ENCODE data around the gene TMEM253.

DNA sequence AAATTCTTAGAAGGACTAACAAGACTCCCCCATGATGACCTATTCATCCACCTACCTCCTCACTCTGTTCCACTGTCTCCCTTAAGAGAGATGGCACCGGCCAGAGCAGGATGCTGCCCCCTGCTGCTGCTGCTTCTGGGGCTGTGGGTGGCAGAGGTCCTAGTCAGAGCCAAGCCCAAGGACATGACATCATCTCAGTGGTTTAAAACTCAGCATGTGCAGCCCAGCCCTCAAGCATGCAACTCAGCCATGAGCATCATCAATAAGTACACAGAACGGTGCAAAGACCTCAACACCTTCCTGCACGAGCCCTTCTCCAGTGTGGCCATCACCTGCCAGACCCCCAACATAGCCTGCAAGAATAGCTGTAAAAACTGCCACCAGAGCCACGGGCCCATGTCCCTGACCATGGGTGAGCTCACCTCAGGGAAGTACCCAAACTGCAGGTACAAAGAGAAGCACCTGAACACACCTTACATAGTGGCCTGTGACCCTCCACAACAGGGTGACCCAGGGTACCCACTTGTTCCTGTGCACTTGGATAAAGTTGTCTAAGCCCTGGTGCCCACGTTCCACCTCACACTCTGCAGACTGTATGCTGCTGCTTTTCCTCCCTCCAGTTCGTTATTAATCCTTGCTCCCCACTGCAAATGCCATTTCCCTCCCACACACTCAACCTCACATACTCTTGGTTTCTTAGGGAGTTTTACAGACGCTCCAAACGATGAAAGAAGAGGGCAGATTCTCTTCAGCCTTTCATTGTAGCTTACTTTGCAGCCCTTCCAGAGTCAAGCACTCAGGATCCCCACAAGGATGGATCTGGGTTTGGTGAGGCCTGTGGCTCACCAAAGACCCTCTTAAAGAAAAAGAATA is 42.8 kb upstream of the TMEM253 start, which contains the start of gene RNASE8:
- TF ChIP-seq, protein P1, sequence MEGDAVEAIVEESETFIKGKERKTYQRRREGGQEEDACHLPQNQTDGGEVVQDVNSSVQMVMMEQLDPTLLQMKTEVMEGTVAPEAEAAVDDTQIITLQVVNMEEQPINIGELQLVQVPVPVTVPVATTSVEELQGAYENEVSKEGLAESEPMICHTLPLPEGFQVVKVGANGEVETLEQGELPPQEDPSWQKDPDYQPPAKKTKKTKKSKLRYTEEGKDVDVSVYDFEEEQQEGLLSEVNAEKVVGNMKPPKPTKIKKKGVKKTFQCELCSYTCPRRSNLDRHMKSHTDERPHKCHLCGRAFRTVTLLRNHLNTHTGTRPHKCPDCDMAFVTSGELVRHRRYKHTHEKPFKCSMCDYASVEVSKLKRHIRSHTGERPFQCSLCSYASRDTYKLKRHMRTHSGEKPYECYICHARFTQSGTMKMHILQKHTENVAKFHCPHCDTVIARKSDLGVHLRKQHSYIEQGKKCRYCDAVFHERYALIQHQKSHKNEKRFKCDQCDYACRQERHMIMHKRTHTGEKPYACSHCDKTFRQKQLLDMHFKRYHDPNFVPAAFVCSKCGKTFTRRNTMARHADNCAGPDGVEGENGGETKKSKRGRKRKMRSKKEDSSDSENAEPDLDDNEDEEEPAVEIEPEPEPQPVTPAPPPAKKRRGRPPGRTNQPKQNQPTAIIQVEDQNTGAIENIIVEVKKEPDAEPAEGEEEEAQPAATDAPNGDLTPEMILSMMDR (IDR thresholded peaks at IDR 0.05), result no peak
- no peak for TF ChIP-seq POLR2A (IDR thresholded peaks at IDR 0.05)

Data from lower leg skin (tissue), 3 donors.